Measurements from ENCODE around the gene CTSF.

CTSF gene

DNA sequence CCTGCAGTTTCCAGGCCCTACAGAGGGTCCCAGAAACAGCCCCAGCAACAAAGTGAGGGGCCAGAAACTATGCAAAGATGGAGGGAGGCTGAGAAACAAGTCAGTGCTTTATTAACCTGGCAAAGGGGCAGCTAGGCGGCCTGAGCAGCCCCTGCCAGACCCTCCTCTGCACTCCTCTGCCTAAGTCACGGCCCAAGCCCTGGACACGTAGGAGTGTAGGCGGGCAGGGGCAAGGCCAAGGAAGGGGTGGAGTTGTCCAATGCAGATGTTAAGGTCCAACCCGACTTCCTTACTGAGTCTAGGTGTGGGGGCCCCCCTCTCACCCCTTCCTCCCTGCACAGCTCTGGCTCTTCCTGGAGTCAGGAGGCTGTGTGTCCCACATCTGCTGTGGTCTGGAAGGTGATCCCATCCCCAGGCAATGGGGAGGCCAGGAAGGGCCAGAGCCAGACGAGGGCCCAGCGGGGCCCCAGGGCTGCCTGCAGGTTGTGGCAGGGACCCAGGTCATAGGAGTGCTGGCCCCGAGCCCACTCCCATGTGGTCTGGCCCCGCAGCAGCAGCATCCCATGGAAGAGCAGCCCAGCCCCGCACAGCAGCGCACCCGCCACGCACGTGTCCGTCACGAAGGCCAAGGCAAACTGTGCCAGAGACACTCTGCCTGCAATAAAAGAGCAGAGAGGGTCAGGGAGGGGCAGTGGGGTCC is 29.1 kb downstream of the CTSF start:
- DNase-seq (ENCODE audit: low read depth in 2 of 2) = no peak

DNA sequence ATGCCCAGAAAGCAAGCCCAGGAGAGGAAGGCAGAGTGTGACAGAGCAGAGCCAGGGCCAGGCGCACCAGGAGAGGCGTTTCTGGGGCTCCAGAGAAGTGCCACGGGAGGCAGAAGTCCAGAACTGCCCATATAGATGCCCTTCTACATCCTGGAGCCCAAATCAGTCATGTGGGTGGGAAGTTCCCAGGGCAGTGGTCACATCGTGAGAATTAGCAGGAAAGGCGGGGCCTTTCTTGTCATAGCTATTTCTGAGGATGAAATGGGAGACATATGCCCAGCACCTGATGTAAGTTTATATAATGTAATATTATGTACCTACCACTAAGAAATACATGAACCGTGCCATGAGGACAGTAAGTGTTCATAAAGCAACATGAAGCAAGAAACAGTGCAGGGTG is 35.6 kb downstream of the CTSF start:
- DNase-seq (ENCODE audit: low read depth in 2 of 2) = no peak

DNA sequence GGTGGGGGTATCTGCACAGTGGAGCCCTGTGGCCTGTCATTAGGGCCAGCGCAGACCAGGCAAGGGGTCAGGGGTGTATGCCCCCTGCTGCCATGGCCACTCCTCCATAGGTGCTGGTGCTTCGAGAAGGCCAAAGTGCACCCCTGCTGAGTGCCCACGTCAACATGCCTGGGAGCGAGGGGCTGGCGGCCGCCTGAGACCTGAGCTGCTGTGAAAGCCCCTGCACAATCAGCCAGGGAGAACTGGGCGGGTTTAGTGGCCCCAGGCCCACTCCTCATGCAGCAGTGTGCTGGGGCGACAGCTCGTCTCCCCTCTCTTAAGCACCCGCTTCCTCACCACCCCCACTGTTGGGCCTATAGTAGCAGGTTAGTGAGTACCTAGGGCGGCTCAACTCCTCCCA is 36.6 kb downstream of the CTSF start:
- DNase-seq (ENCODE audit: low read depth in 2 of 2) = no peak

DNA sequence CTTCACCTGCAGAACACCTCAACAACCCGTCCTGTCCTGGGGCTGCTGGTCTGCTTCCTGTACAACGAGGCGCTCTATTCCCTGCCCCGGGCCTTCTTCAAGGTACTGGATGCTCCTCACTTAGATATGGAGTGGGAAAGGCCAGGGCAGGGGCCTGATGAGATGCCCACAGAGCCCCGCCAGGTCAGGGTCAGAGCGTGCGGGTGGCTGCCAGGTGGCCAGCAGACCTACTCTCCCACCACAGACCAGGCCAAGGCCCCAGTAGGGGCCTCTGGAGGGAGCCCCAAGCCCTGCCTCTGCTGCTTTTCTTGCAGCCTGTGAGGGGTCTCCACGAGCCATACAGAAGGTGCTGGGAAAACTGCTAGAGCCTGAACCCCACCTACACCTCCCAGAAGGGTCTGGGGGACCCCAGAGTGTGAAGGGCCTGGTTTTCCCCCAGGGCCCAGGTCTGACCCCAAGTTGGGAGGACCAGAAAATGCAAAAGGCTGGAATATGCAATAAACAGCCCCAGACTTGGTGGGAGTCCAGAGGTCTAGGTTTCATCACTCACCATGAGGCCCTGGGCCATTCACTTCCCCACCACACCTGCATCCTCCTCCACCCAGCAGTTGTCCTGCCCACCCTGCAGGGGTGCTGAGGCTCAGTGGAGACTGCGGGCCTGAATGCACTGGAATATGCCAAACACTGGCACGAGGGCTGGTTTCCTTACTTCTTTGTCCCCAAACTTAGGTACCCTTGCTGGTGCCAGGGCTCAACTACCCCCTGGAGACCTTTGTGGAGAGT is 37.3 kb downstream of the CTSF start:
- DNase-seq (ENCODE audit: low read depth in 2 of 2) = no peak

DNA sequence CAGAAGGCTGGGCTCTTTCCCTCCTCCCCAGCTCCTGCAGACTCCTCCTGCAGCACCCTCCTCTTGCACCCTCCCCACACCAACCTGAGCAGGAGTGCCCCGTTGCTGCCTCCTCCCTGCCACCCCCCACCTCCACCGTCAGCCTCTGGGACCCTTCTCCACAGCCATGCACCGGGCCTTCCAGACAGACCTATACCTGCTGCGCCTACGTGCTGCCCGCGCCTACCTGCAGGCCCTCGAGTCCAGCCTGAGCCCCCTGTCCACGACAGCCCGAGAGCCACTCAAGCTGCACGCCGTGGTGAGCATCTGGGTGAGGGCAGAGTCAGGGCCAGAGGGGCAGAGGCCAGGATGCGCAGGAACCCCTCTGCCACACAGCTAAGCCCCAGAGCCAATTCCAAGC is 38.8 kb downstream of the CTSF start:
- no peak for DNase-seq (ENCODE audit: low read depth in 2 of 2)

DNA sequence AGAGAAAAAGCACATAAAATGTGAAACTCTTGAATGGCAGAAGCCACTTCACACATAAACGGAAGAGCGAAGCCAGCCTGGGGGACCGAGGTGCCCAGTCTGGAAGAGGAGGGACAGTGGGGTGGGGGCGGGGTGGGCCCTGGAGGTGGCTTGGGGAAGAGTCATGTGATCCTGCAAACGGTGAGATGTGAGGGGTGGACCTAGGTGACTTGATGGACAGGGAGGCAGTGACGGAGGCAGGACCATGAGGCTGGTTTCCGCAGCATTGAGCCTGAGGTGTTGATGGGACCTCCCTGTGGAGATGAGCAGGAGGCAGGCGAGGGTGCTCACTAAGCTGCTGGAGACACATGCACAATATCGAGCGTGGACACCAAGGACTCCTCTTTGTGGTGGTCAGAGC is 39.3 kb downstream of the CTSF start:
- no peak for DNase-seq (ENCODE audit: low read depth in 2 of 2)

DNA sequence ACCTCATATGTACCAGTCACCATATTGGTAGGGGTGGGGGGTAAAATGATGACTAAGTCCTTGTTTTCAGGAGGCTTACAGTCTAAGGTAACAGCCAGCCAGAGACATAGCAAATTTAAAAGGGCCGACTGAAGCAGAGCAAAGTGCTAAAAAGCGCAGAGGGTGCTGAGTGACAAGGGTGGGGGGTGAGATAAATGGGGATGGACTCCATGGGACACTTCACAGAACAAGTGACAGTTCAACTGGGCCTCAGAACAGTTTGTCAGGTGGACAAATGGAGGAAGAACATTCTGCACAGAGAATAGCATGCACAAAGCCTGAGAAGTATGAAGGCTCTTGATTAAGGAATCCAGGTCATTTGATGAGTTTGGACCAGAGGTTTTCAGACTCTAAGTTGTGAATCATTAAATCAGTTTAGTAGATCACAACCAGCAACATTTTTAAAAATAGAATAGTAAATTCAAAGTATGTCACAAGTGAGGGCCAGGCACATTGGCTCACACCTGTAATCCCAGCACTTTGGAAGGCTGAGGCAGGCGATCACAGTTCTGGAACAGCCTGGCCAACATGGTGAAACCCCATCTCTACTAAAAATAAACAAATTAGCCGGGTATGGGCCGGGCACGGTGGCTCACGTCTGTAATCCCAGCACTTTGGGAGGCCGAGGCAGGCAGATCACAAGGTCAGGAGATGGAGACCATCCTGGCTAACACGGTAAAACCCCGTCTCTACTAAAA is 43.9 kb downstream of the CTSF start:
- DNase-seq (ENCODE audit: low read depth in 2 of 2) = no peak

DNA sequence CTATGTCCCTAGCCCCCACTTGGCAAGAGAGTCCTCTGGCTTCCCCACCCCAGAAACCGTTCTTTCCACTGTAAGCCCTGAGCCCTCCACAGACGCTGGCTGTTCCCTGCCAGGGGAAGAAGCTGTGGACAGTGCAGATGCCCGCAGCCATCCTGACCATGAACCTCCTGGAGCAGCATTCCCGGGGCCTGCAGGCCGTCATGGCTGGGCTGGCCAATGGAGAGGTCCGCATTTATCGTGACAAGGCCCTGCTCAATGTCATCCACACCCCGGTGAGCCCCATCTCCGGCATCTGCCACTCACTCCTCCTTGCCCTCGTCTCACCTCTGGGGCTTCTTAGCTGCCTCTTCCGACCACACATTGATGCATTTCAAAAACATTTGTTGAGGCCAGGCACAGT is 44.8 kb downstream of the CTSF start:
- no peak for DNase-seq (ENCODE audit: low read depth in 2 of 2)
